B cell (primary cell): Measurements from ENCODE around the gene FRMPD2.

Experiments used
- CTCF ChIP-seq: fragments of 200-600 bp; IDR thresholded peaks from one replicate; pipeline ENCODE4 v1.8.0; 2022; ENCODE audit warnings: antibody characterized with exemption, mild to moderate bottlenecking
- EZH2 ChIP-seq: IDR thresholded peaks from 2 replicates; pipeline ENCODE4 v1.6.1; 2012; ENCODE audit warnings: borderline replicate concordance, low read depth, mild to moderate bottlenecking, moderate library complexity, low read length; ENCODE audit not compliant: insufficient read depth, poor library complexity, severe bottlenecking

- TF ChIP-seq CTCF (no peak), EZH2 (no peak)
These were observed 8.0 kb downstream of the FRMPD2 start for GRCh38 chr10:48266528-48266927.
